Lung (tissue), 16 donors: Measurements from ENCODE around the gene ZBTB39. TPM values are rescaled to one million over a fixed set of nuclear protein-coding genes. Genes with fewer than 3 reads are reported as not detected.
"Not testable (repeated sequence)": the region's sequence is repeated elsewhere in the genome, so short reads cannot be mapped to it uniquely, and the experiment has no call there.

ENCODE experiments used
- ATAC-seq: fragments of 200-7000 bp; cut with Tn5 transposase; one replicate; pipeline ENCODE4 v1.9.1; 2020; ENCODE audit warnings: moderate number of reproducible peaks; ENCODE audit not compliant: insufficient read depth, low FRiP score
- DNase-seq, 3 donors: peaks; one replicate each; pipeline ENCODE4 v3.0.0-alpha.2; 2013 to 2017
- H3K27ac ChIP-seq, 2 donors: one replicate each; pipeline ENCODE4 v1.5.1; 2013; ENCODE audit warnings: mild to moderate bottlenecking in 2 of 2, moderate library complexity in 2 of 2, control low read depth in 1 of 2, inconsistent platforms in 1 of 2, low read depth in 1 of 2, low read length in 1 of 2
- H3K27me3 ChIP-seq, 3 donors: one replicate each; pipeline ENCODE4 v1.5.1; 2013; ENCODE audit warnings: low read length in 2 of 3; ENCODE audit not compliant: control insufficient read depth in 3 of 3, insufficient read depth in 3 of 3
- H3K36me3 ChIP-seq, 4 donors: one replicate each; pipeline ENCODE4 v1.5.1; 2013; ENCODE audit warnings: low read length in 4 of 4, mild to moderate bottlenecking in 1 of 4, moderate library complexity in 1 of 4; ENCODE audit not compliant: control insufficient read depth in 4 of 4, insufficient read depth in 4 of 4
- H3K4me1 ChIP-seq, 5 donors: one replicate each; pipeline ENCODE4 v1.5.1; 2013; ENCODE audit warnings: low read length in 5 of 5, mild to moderate bottlenecking in 2 of 5, moderate library complexity in 1 of 5; ENCODE audit not compliant: control insufficient read depth in 5 of 5, insufficient read depth in 5 of 5
- H3K4me3 ChIP-seq: one replicate; pipeline ENCODE4 v1.5.1; 2013; ENCODE audit warnings: mild to moderate bottlenecking, control low read depth, moderate library complexity
- H3K9ac ChIP-seq, 2 donors: one replicate each; pipeline ENCODE4 v1.5.1; 2013; ENCODE audit warnings: low read length in 2 of 2, control low read depth in 1 of 2; ENCODE audit not compliant: insufficient read depth in 1 of 2
- H3K9me3 ChIP-seq, 4 donors: one replicate each; pipeline ENCODE4 v1.5.1; 2013; ENCODE audit warnings: low read length in 3 of 4, mild to moderate bottlenecking in 1 of 4, moderate library complexity in 1 of 4; ENCODE audit not compliant: control insufficient read depth in 4 of 4, insufficient read depth in 3 of 4
- WGBS, 2 donors: extraction: QIAGEN DNeasy Blood & Tissue Kit; methylation state at CpG; one replicate each; pipeline ENCODE4 v1.1.7; 2013; 5-methylcytosine and 5-hydroxymethylcytosine counted together
- long read RNA-seq, 5 donors: transcript quantifications; one replicate each; lab custom pipeline, GENCODE V29; 2026
- polyA plus RNA-seq, 2 donors: library from polyadenylated mRNA; stranded (reverse); fragments of 200-250 nt; gene quantifications; one replicate each; pipeline ENCODE4 v1.2.1, GENCODE V29; 2013
- total RNA-seq, 2 donors: library from RNA; depleted of rRNA in 1 of 2; stranded (reverse); fragments of >200 nt in 1 of 2; gene quantifications; one replicate each; pipeline ENCODE4 v1.2.1, GENCODE V29; 2014 to 2021
- TF ChIP-seq, protein P1 (sequence below): IDR thresholded peaks from 2 replicates; pipeline ENCODE4 v1.5.1; 2012; ENCODE audit warnings: mild to moderate bottlenecking; ENCODE audit errors: control extremely low read depth, extremely low read depth
- donor health status: control.
- donor health status: control.
- donor health status: Bipolar disorder and iron deficiency.
- donor health status: healthy.
- donor health status: DM: yes; HTN: yes; CAD: no.

The ZBTB39 gene, protein sequence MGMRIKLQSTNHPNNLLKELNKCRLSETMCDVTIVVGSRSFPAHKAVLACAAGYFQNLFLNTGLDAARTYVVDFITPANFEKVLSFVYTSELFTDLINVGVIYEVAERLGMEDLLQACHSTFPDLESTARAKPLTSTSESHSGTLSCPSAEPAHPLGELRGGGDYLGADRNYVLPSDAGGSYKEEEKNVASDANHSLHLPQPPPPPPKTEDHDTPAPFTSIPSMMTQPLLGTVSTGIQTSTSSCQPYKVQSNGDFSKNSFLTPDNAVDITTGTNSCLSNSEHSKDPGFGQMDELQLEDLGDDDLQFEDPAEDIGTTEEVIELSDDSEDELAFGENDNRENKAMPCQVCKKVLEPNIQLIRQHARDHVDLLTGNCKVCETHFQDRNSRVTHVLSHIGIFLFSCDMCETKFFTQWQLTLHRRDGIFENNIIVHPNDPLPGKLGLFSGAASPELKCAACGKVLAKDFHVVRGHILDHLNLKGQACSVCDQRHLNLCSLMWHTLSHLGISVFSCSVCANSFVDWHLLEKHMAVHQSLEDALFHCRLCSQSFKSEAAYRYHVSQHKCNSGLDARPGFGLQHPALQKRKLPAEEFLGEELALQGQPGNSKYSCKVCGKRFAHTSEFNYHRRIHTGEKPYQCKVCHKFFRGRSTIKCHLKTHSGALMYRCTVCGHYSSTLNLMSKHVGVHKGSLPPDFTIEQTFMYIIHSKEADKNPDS
- total RNA-seq (1 to 10 TPM; 6.4 to 9.1 TPM), polyA plus RNA-seq (1 to 10 TPM; 2.2 to 2.5 TPM)
- long read RNA-seq, donor 1, full-length matches to known transcripts = 6 of 6 reads
- long read RNA-seq, donor 1, partial matches to known transcripts = 0 of 6 reads
- long read RNA-seq, donor 1, other reads (novel, unspliced or antisense) = 0 of 6 reads
- long read RNA-seq, donor 2, full-length matches to known transcripts = 3 of 3 reads
- long read RNA-seq, donor 2, partial matches to known transcripts = 0 of 3 reads
- long read RNA-seq, donor 2, other reads (novel, unspliced or antisense) = 0 of 3 reads
- long read RNA-seq, donor 3, full-length matches to known transcripts = 6 of 6 reads
- long read RNA-seq, donor 3, partial matches to known transcripts = 0 of 6 reads
- long read RNA-seq, donor 3, other reads (novel, unspliced or antisense) = 0 of 6 reads
- long read RNA-seq, donor 4, full-length matches to known transcripts = 2 of 2 reads
- long read RNA-seq, donor 4, partial matches to known transcripts = 0 of 2 reads
- long read RNA-seq, donor 4, other reads (novel, unspliced or antisense) = 0 of 2 reads
- long read RNA-seq, donor 5, full-length matches to known transcripts = 7 of 7 reads
- long read RNA-seq, donor 5, partial matches to known transcripts = 0 of 7 reads
- long read RNA-seq, donor 5, other reads (novel, unspliced or antisense) = 0 of 7 reads

DNA sequence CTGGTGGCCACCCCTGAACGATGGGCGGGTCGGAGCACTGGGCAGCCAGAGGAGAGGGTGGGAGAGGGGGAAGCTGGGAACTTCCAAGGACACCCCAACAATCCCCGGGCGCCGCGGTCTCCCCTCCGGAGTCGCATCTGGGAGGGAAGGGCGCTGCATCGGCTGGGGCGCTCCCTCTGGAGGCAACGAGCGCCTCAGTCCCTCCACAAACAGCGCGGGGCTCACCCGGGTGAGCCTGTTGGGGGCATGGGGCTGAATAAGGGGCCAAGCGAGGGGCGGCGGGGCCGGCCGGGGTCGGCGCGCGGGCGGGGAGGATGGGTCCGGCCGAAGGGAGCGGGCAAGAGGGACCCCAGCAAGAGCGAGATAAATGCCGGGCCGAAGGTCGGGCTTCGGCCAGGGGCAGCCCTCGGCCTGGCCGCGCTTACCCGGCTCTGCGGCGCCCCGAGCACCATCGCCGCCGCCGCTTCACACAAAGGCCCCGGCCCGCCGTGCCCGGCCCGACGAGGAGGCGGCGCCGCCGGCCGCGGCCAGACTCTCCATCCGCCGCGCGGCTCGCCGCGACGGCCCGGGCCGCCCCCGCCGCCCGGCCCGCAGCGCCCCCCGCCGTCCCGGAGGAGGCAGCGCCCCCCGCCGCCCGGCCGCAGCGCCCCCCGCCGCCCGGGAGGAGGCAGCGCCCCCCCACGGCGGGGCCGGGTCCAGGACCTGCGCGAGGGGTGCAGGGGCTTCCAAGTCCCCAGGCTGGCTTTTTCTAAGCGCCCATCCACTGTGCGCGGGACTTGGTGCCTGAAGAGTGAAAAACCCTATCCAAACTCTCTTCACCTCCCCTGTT, at the start of gene ZBTB39:
TSS of gene ZBTB39 (minus strand) at position 567 of the 829 bp plus-strand sequence. CDS start 1,629 bp downstream, outside the sequence.
- peak within 1 kb of the TSS; percentile 71 for H3K4me3 ChIP-seq
- peak; percentile 79 for ATAC-seq
- peak within 1 kb of the TSS; percentile 30 to 82 for H3K27ac ChIP-seq
- H3K9ac ChIP-seq = peak within 1 kb of the TSS; percentile 69 to 74
- H3K27me3 ChIP-seq = no peaks in the 10 kb centered on the region
- H3K9me3 ChIP-seq = no peaks in the 10 kb centered on the region
- peaks cover 0 to 25% (median 20%) of the 10 kb centered on the region in 4 donors for H3K36me3 ChIP-seq
- peak; percentile 58 to 73 (median 72) for DNase-seq
- H3K4me1 ChIP-seq = peaks cover 0 to 12% (median 4%) of the 10 kb centered on the region in 5 donors
- WGBS, 2 donors = 1% methylated on average over 34 to 94 of the region's 94 CpGs
- TF ChIP-seq, protein P1, sequence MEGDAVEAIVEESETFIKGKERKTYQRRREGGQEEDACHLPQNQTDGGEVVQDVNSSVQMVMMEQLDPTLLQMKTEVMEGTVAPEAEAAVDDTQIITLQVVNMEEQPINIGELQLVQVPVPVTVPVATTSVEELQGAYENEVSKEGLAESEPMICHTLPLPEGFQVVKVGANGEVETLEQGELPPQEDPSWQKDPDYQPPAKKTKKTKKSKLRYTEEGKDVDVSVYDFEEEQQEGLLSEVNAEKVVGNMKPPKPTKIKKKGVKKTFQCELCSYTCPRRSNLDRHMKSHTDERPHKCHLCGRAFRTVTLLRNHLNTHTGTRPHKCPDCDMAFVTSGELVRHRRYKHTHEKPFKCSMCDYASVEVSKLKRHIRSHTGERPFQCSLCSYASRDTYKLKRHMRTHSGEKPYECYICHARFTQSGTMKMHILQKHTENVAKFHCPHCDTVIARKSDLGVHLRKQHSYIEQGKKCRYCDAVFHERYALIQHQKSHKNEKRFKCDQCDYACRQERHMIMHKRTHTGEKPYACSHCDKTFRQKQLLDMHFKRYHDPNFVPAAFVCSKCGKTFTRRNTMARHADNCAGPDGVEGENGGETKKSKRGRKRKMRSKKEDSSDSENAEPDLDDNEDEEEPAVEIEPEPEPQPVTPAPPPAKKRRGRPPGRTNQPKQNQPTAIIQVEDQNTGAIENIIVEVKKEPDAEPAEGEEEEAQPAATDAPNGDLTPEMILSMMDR = peak; percentile 34

- Histone ChIP-seq H3K36me3 (peaks cover 11 to 27% (median 18%) of the 10 kb centered on the region in 4 donors), H3K4me1 (no peaks in the 10 kb centered on the region), H3K9me3 (no peaks in the 10 kb centered on the region), H3K27ac (no peak overlapping the region), H3K27me3 (no peaks in the 10 kb centered on the region), H3K4me3 (no peak overlapping the region), H3K9ac (no peak overlapping the region)
- no peak for DNase-seq
- TF ChIP-seq, protein P1 = no peak
- ATAC-seq = no peak
- WGBS, 2 donors = 36 to 52% methylated on average over 3 of the region's 3 CpGs
Measured at GRCh38 chr12:57055824-57056223, 49.5 kb upstream of the ZBTB39 start.

GRCh38 chr12:57053901-57054300, 47.6 kb upstream of the ZBTB39 start:
- H3K4me3 ChIP-seq = not testable (repeated sequence)
- H3K36me3 ChIP-seq = peaks cover 5 to 18% (median 7%) of the 10 kb centered on the region in 4 donors
- 95 to 96% methylated on average over 4 of the region's 4 CpGs for WGBS, 2 donors

GRCh38 chr12:57053146-57053545, 46.8 kb upstream of the ZBTB39 start:
- H3K4me1 ChIP-seq, H3K27ac ChIP-seq, H3K4me3 ChIP-seq, H3K9ac ChIP-seq, H3K9me3 ChIP-seq, DNase-seq, ATAC-seq, H3K27me3 ChIP-seq: not testable (repeated sequence)
- WGBS, 2 donors = 92 to 96% methylated on average over 4 of the region's 4 CpGs
- H3K36me3 ChIP-seq = peaks cover 3 to 11% (median 6%) of the 10 kb centered on the region in 4 donors

More at GRCh38 chr12:57053901-57054300, 47.6 kb upstream of the ZBTB39 start:
- not testable (repeated sequence) for H3K27ac ChIP-seq, H3K27me3 ChIP-seq, ATAC-seq, DNase-seq, H3K9me3 ChIP-seq, H3K9ac ChIP-seq, H3K4me1 ChIP-seq
